Measurements from ENCODE around the gene ATP5F1D. TPM values are rescaled to one million over a fixed set of nuclear protein-coding genes. Genes with fewer than 3 reads are reported as not detected.

The ATP5F1D gene
- total RNA-seq, 1 donor from 2014 or later: 7.1 TPM

- Mint-ChIP-seq H3K4me1 (peaks cover 5% of the 10 kb centered on the region), H3K9me3 (no peaks in the 10 kb centered on the region), H3K4me3 (no peak overlapping the region), H3K27me3 (ENCODE audit: insufficient read depth, low read depth) (no peaks in the 10 kb centered on the region), H3K27ac (no peak overlapping the region), H3K36me3 (no peaks in the 10 kb centered on the region)
- H2AFZ ChIP-seq (replicated peaks): no peak overlapping the region
- H3F3A ChIP-seq (ENCODE audit: low read depth): peaks cover 4% of the 10 kb centered on the region
- H3K36me3 ChIP-seq: no peaks in the 10 kb centered on the region
- H3K9ac ChIP-seq: no peak overlapping the region
- peaks cover 20% of the 10 kb centered on the region for H3K79me2 ChIP-seq (ENCODE audit: low read depth)
- peaks cover 58% of the 10 kb centered on the region for H4K20me1 ChIP-seq (ENCODE audit: low read depth)
- TF ChIP-seq EZH2 (IDR thresholded peaks at IDR 0.05) (no peak), CTCF (IDR thresholded peaks at IDR 0.05) (no peak), EZH2phosphoT487 (IDR thresholded peaks at IDR 0.05) (no peak)
- H3K4me2 ChIP-seq: no peak overlapping the region
- no peaks in the 10 kb centered on the region for H3K9me3 ChIP-seq (ENCODE audit: low read depth)
- no peak overlapping the region for H3K4me3 ChIP-seq
- H3K27ac ChIP-seq: no peak overlapping the region
- H3K27me3 ChIP-seq: no peaks in the 10 kb centered on the region
- no peaks in the 10 kb centered on the region for H3K4me1 ChIP-seq
- DNase-seq (ENCODE audit: low spot score): no peak
Measured at GRCh38 chr19:1222394-1222793, 19.2 kb upstream of the ATP5F1D start.

DNA sequence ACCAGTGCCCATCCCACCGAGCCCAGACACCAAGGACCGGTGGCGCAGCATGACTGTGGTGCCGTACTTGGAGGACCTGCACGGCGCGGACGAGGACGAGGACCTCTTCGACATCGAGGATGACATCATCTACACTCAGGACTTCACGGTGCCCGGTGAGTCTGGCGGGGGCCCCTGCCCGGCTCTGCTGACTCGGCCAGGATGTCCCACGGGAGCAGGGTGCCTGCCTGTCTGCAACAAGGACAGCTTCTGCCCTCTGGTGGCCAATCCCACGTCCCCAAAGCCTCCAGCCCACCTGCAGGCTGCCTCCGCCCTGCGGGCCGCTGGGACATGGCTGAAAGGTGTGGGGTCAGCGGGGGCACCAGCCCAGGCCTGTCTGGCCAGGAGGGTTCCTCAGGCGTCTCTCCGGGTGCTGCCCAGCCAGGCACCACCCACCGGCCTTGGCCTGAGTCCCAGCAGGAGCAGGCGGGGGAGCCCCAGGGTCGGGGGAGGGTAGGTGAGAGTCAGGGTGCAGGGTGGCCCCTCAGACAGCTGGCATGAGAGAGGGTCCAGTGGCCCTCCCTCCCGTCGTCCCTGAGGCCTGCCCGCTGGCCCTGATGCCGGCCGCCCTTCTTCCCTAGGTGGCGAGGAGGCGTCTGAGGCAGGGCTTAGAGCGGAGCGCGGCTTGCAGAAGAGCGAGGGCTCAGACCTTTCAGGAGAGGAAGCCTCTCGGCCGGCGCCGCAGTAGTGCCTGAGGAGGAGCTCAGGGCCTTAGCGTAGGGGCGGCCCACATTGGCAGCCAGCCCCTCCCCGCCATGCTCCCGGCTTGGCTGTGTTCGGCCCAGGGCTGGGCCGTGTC, 18.3 kb upstream of the ATP5F1D start:
- H3K79me2 ChIP-seq (ENCODE audit: low read depth): peaks cover 12% of the 10 kb centered on the region
- peaks cover 4% of the 10 kb centered on the region for H3F3A ChIP-seq (ENCODE audit: low read depth)
- no peaks in the 10 kb centered on the region for H3K9me3 ChIP-seq (ENCODE audit: low read depth)
- no peak overlapping the region for H3K4me3 Mint-ChIP-seq
- no peak overlapping the region for H3K9ac ChIP-seq
- no peaks in the 10 kb centered on the region for H3K27me3 Mint-ChIP-seq (ENCODE audit: insufficient read depth, low read depth)
- H3K36me3 ChIP-seq: no peaks in the 10 kb centered on the region
- DNase-seq (ENCODE audit: low spot score): peak; percentile 66
- no peak overlapping the region for H3K27ac ChIP-seq
- H2AFZ ChIP-seq (replicated peaks): no peak overlapping the region
- no peaks in the 10 kb centered on the region for H3K4me1 ChIP-seq
- H3K27me3 ChIP-seq: no peaks in the 10 kb centered on the region
- H3K36me3 Mint-ChIP-seq: peaks cover 2% of the 10 kb centered on the region
- TF ChIP-seq CTCF (IDR thresholded peaks at IDR 0.05) (peak; percentile 60), EZH2phosphoT487 (IDR thresholded peaks at IDR 0.05) (no peak)
- no peak overlapping the region for H3K4me2 ChIP-seq
- H3K4me3 ChIP-seq: no peak overlapping the region
- no peak overlapping the region for H3K27ac Mint-ChIP-seq
- peaks cover 50% of the 10 kb centered on the region for H4K20me1 ChIP-seq (ENCODE audit: low read depth)
- peaks cover under 1% of the 10 kb centered on the region for H3K4me1 Mint-ChIP-seq
- no peaks in the 10 kb centered on the region for H3K9me3 Mint-ChIP-seq

- H3K4me3 ChIP-seq: no peak overlapping the region
- no peak overlapping the region for H3K4me3 Mint-ChIP-seq
- no peak overlapping the region for H3K4me2 ChIP-seq
- no peaks in the 10 kb centered on the region for H3K4me1 ChIP-seq
- no peaks in the 10 kb centered on the region for H3K9me3 Mint-ChIP-seq
- no peak overlapping the region for H3K27ac ChIP-seq
- no peak overlapping the region for H3K27ac Mint-ChIP-seq
- H3K4me1 Mint-ChIP-seq: no peaks in the 10 kb centered on the region
- H3K79me2 ChIP-seq (ENCODE audit: low read depth): peaks cover 2% of the 10 kb centered on the region
- H3K9ac ChIP-seq: no peak overlapping the region
- H3F3A ChIP-seq (ENCODE audit: low read depth): peaks cover 5% of the 10 kb centered on the region
- no peaks in the 10 kb centered on the region for H3K27me3 Mint-ChIP-seq (ENCODE audit: insufficient read depth, low read depth)
- H4K20me1 ChIP-seq (ENCODE audit: low read depth): peaks cover 41% of the 10 kb centered on the region
- H3K36me3 ChIP-seq: no peaks in the 10 kb centered on the region
- no peaks in the 10 kb centered on the region for H3K9me3 ChIP-seq (ENCODE audit: low read depth)
- TF ChIP-seq CTCF (IDR thresholded peaks at IDR 0.05): no peak
- no peak overlapping the region for H2AFZ ChIP-seq (replicated peaks)
- no peaks in the 10 kb centered on the region for H3K27me3 ChIP-seq
- DNase-seq (ENCODE audit: low spot score): no peak
- H3K36me3 Mint-ChIP-seq: peaks cover 2% of the 10 kb centered on the region
Measured at GRCh38 chr19:1224047-1224825, 17.3 kb upstream of the ATP5F1D start.

Data from neural progenitor cell (in vitro differentiated cells).